PC-3 (cell line): Measurements from ENCODE around the gene DRD5. TPM values are rescaled to one million over a fixed set of nuclear protein-coding genes. Genes with fewer than 3 reads are reported as not detected.
"Not testable (repeated sequence)": the region's sequence is repeated elsewhere in the genome, so short reads cannot be mapped to it uniquely, and the experiment has no call there.

ENCODE experiments used
- ATAC-seq: fragments of 200-7000 bp; cut with Tn5 transposase; 2 replicates; pipeline ENCODE4 v1.9.1; 2020; ENCODE audit warnings: mild to moderate bottlenecking, moderate library complexity
- BruUV-seq: library from RNA; stranded (reverse); fragments of 400-500 nt; replicated peaks from 2 replicates; lab custom pipeline; 2021; lab: Mats Ljungman, UMichigan
- CTCF ChIA-PET: fragments of 300-600 bp; sonication (Branson Sonifier 250); formaldehyde crosslinking; loops from one replicate; lab custom pipeline; 2022; ENCODE audit warnings: antibody characterized with exemption; lab: Charles Lee
- POLR2A ChIA-PET: fragments of 300-600 bp; sonication (Branson Sonifier 250); formaldehyde crosslinking; loops from one replicate; lab custom pipeline; 2022; ENCODE audit warnings: antibody characterized with exemption; ENCODE audit not compliant: unreplicated experiment; lab: Charles Lee
- DNase-seq: peaks from one replicate; pipeline ENCODE4 v3.0.0-alpha.2; 2015
- H2AFZ ChIP-seq: fragments of 300-600 bp; sonication (generic); 2 replicates; pipeline ENCODE4 v1.6.0; 2016; ENCODE audit warnings: antibody characterized with exemption, low read length
- H3F3A ChIP-seq: fragments of 300-600 bp; sonication (generic); one replicate; pipeline ENCODE4 v1.6.0; 2017; ENCODE audit warnings: antibody characterized with exemption, low read length, control low read depth, mild to moderate bottlenecking; ENCODE audit not compliant: unreplicated experiment
- H3K27ac ChIP-seq: fragments of 300-600 bp; sonication (generic); 2 replicates; pipeline ENCODE4 v1.5.1; 2016; ENCODE audit warnings: mild to moderate bottlenecking, low read length
- H3K27me3 ChIP-seq: fragments of 300-600 bp; sonication (generic); 2 replicates; pipeline ENCODE4 v1.6.1; 2016; ENCODE audit warnings: low read length, mixed read lengths
- H3K36me3 ChIP-seq: fragments of 300-600 bp; sonication (generic); 2 replicates; pipeline ENCODE4 v1.6.1; 2016; ENCODE audit warnings: low read depth, mixed run types, low read length, mixed read lengths
- H3K4me1 ChIP-seq: fragments of 300-600 bp; sonication (generic); 2 replicates; pipeline ENCODE4 v1.5.1; 2016; ENCODE audit warnings: low read length; ENCODE audit not compliant: insufficient read depth
- H3K4me2 ChIP-seq: fragments of 300-600 bp; sonication (generic); 2 replicates; pipeline ENCODE4 v1.6.0; 2016; ENCODE audit warnings: low read length
- H3K4me3 ChIP-seq: fragments of 300-600 bp; sonication (generic); 2 replicates; pipeline ENCODE4 v1.5.1; 2016; ENCODE audit warnings: mild to moderate bottlenecking, low read length, mixed read lengths
- H3K79me2 ChIP-seq: fragments of 300-600 bp; sonication (generic); 2 replicates; pipeline ENCODE4 v1.6.1; 2017; ENCODE audit warnings: low read length, mixed read lengths
- H3K9ac ChIP-seq: fragments of 300-600 bp; sonication (generic); 2 replicates; pipeline ENCODE4 v1.6.0; 2016; ENCODE audit warnings: mild to moderate bottlenecking, low read length
- H3K9me2 ChIP-seq: fragments of 300-600 bp; sonication (generic); replicated peaks from 2 replicates; pipeline ENCODE4 v1.6.1; 2016; ENCODE audit warnings: mixed run types, low read length, mixed read lengths
- H3K9me3 ChIP-seq: fragments of 300-600 bp; sonication (generic); 2 replicates; pipeline ENCODE4 v1.6.1; 2016; ENCODE audit warnings: low read length, mixed read lengths
- H4K20me1 ChIP-seq: fragments of 300-600 bp; sonication (generic); 2 replicates; pipeline ENCODE4 v1.6.1; 2016; ENCODE audit warnings: low read length, mixed read lengths
- EZH2 ChIP-seq: fragments of 300-600 bp; sonication (generic); IDR thresholded peaks from one replicate; pipeline ENCODE4 v1.6.1; 2017; ENCODE audit warnings: antibody characterized with exemption, mild to moderate bottlenecking, low read length; ENCODE audit not compliant: unreplicated experiment
- EZH2phosphoT487 ChIP-seq: fragments of 300-600 bp; sonication (generic); IDR thresholded peaks from 2 replicates; pipeline ENCODE4 v1.6.1; 2018; ENCODE audit warnings: mild to moderate bottlenecking, antibody characterized with exemption, low read length, borderline replicate concordance
- intact Hi-C: fragments of 100-400 bp; cut with micrococcal nuclease; formaldehyde crosslinking; loops from 2 replicates; pipeline ENCODE4 v1.9.0; 2023
- total RNA-seq: library from RNA; depleted of rRNA; stranded (reverse); fragments of >200 nt; gene quantifications from 2 replicates; pipeline ENCODE4 v1.2.3, GENCODE V29; 2014
- TF ChIP-seq, protein P1 (sequence below): fragments of 300-600 bp; sonication (generic); conservative IDR thresholded peaks from 2 replicates; pipeline ENCODE4 v1.5.1; 2017; ENCODE audit warnings: antibody characterized with exemption, low read depth, mild to moderate bottlenecking, low read length

DRD5 gene
- total RNA-seq, 1 experiment from 2014 or later: not detected

DNA sequence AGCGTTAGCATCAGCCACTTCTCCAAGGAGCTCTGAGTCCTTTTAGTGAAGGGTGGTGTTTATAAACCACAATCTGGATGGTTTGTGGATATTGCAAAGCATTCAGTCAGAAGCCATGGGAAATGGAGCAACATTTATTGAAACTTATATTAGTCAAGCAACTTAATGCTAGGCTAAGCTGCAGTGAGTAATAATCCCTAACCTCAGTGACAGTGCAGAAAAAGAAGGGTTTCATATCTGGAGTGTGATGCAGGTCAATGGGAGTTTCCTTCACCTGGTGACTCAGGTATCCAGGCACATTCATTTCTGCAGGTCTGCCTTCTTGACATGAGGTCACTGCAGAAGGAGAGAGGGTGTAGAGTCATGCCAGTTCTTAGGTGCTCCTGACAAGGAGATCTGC is 10.4 kb upstream of the DRD5 start:
- Histone ChIP-seq H3F3A (no peaks in the 10 kb centered on the region), H3K4me3 (no peak overlapping the region), H3K9ac (no peak overlapping the region), H3K4me2 (no peak overlapping the region), H3K9me3 (no peaks in the 10 kb centered on the region), H3K79me2 (no peaks in the 10 kb centered on the region), H2AFZ (no peak overlapping the region), H3K27ac (no peak overlapping the region), H3K36me3 (no peaks in the 10 kb centered on the region), H3K27me3 (no peaks in the 10 kb centered on the region), H3K9me2 (no peaks in the 10 kb centered on the region), H3K4me1 (no peaks in the 10 kb centered on the region), H4K20me1 (no peaks in the 10 kb centered on the region)
- TF ChIP-seq EZH2 (no peak), EZH2phosphoT487 (no peak)
- TF ChIP-seq, protein P1, sequence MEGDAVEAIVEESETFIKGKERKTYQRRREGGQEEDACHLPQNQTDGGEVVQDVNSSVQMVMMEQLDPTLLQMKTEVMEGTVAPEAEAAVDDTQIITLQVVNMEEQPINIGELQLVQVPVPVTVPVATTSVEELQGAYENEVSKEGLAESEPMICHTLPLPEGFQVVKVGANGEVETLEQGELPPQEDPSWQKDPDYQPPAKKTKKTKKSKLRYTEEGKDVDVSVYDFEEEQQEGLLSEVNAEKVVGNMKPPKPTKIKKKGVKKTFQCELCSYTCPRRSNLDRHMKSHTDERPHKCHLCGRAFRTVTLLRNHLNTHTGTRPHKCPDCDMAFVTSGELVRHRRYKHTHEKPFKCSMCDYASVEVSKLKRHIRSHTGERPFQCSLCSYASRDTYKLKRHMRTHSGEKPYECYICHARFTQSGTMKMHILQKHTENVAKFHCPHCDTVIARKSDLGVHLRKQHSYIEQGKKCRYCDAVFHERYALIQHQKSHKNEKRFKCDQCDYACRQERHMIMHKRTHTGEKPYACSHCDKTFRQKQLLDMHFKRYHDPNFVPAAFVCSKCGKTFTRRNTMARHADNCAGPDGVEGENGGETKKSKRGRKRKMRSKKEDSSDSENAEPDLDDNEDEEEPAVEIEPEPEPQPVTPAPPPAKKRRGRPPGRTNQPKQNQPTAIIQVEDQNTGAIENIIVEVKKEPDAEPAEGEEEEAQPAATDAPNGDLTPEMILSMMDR: no peak
- intact Hi-C loops: no loop called here
- ChIA-PET CTCF (no interaction called here), POLR2A (no interaction called here)
- ATAC-seq (no peak), DNase-seq (peak; percentile 29)
- BruUV-seq: no TSS peak

DNA sequence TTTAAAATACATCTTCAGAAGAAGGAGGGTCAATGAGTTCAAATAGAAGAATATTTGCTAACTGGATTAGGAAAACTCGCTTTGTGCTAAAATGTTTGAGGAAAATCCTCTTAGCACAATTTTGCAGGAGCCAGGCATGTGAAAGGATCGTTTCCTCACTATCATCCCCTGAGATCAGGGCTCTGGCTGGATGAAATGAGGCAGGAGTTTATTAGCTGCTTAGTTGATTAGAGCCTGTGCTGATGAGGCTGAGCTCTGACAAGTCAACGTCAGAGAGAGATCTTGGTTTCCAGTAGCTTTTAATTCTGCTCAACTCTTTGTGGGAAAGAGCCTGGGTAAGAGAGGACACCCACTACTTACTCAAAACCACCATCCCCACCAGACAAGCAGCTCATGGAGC is 8.0 kb upstream of the DRD5 start:
- Histone ChIP-seq H3K79me2 (no peaks in the 10 kb centered on the region), H3K4me3 (no peak overlapping the region), H3K9ac (no peak overlapping the region), H2AFZ (no peak overlapping the region), H3K4me1 (no peaks in the 10 kb centered on the region), H3K27ac (no peak overlapping the region), H3K9me2 (no peaks in the 10 kb centered on the region), H4K20me1 (no peaks in the 10 kb centered on the region), H3F3A (no peaks in the 10 kb centered on the region), H3K36me3 (no peaks in the 10 kb centered on the region), H3K27me3 (peaks cover 3% of the 10 kb centered on the region; the same call in 1 of the 2 replicates), H3K9me3 (no peaks in the 10 kb centered on the region), H3K4me2 (no peak overlapping the region)
- POLR2A ChIA-PET: no interaction called here
- no peak for ATAC-seq
- CTCF ChIA-PET: no interaction called here
- BruUV-seq: no TSS peak
- no peak for TF ChIP-seq EZH2phosphoT487
- TF ChIP-seq, protein P1: no peak
- TF ChIP-seq EZH2: no peak
- no peak for DNase-seq
- intact Hi-C loops: no loop called here

DNA sequence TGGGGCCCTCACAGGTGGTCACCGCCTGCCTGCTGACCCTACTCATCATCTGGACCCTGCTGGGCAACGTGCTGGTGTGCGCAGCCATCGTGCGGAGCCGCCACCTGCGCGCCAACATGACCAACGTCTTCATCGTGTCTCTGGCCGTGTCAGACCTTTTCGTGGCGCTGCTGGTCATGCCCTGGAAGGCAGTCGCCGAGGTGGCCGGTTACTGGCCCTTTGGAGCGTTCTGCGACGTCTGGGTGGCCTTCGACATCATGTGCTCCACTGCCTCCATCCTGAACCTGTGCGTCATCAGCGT is 652 bp downstream of the DRD5 start:
- no peaks in the 10 kb centered on the region for H3K4me1 ChIP-seq
- H2AFZ ChIP-seq: no peak overlapping the region
- no peak overlapping the region for H3K27ac ChIP-seq
- ChIA-PET CTCF (no interaction called here), POLR2A (no interaction called here)
- no peak for ATAC-seq
- H3K79me2 ChIP-seq: no peaks in the 10 kb centered on the region
- H3K27me3 ChIP-seq: peaks cover 5% of the 10 kb centered on the region
- no peak overlapping the region for H3K9ac ChIP-seq
- TF ChIP-seq EZH2phosphoT487 (no peak), EZH2 (no peak)
- TF ChIP-seq, protein P1: no peak
- H3K36me3 ChIP-seq: no peaks in the 10 kb centered on the region
- intact Hi-C loops: no loop called here
- no peak for DNase-seq
- no peaks in the 10 kb centered on the region for H3F3A ChIP-seq
- no peaks in the 10 kb centered on the region for H3K9me3 ChIP-seq
- H3K4me3 ChIP-seq: no peak overlapping the region
- H3K9me2 ChIP-seq: no peaks in the 10 kb centered on the region
- H4K20me1 ChIP-seq: no peaks in the 10 kb centered on the region
- no peak overlapping the region for H3K4me2 ChIP-seq
- no TSS peak for BruUV-seq

DNA sequence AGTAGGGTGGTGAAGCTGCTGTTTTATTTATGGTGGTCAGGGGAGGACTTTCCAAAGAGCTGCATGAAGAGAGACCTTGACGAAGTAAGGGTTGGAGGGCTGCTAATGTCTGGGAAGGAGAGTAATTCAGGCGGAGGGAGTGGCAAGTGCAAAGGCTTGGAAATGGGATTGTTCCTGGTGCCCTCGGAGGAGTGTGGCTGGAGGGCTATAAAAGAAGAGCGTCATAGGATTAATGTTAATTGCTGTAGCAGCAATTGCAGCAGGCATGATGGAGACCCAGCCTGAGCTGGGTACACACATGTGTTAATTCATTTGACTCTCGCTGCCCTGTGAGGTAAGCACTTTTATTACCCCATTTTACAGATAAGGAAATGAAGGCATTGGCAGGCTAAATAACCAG is 4.5 kb downstream of the DRD5 start:
- H3K36me3 ChIP-seq, CTCF ChIA-PET, H4K20me1 ChIP-seq, H3K4me2 ChIP-seq, BruUV-seq, H2AFZ ChIP-seq, H3K9me3 ChIP-seq, H3K4me1 ChIP-seq, intact Hi-C loops, ATAC-seq, POLR2A ChIA-PET, H3F3A ChIP-seq, H3K79me2 ChIP-seq, H3K4me3 ChIP-seq, H3K27ac ChIP-seq, H3K9me2 ChIP-seq, H3K9ac ChIP-seq, H3K27me3 ChIP-seq, DNase-seq: not testable (repeated sequence)
